NB4 (cell line): Measurements from ENCODE around the gene HNRNPUL1.

Experiments used
- DNase-seq: peaks from one replicate; pipeline ENCODE4 v3.0.0; 2010; ENCODE audit warnings: low read depth
- H3K4me3 ChIP-seq: one replicate; pipeline ENCODE4 v1.5.1; 2011; ENCODE audit warnings: mild to moderate bottlenecking, low read depth, low read length, moderate library complexity
- CTCF ChIP-seq: IDR thresholded peaks from one replicate; pipeline ENCODE4 v1.5.1; 2012; ENCODE audit warnings: low read depth, low read length
- MYC ChIP-seq: IDR thresholded peaks from 2 replicates; pipeline ENCODE4 v1.6.1; 2011; ENCODE audit warnings: low read depth, low read length
- POLR2A ChIP-seq: IDR thresholded peaks from 2 replicates; pipeline ENCODE4 v1.6.1; 2011; ENCODE audit warnings: mild to moderate bottlenecking; ENCODE audit not compliant: insufficient read length; ENCODE audit errors: extremely low read depth
- TF ChIP-seq, protein P1 (sequence below): IDR thresholded peaks from 2 replicates; pipeline ENCODE4 v1.6.1; 2011; ENCODE audit warnings: low read depth, low read length

HNRNPUL1 gene

DNA sequence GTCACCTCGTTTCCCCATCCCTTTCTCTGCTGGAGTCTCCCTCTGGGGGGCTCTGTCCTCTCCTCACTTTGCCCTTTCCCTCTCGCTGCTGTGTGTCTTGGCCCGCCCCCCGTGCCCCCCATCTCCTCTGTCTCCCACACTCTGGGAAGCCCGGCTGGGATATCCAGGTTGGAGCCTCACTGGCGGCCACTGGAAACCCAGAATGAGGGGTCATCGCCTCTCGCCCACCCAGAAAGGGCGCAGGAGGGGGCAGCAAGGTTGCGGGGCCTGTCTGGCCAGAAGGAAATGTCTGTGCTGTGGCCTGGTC, 61.4 kb downstream of the HNRNPUL1 start:
- DNase-seq, result no peak
- no peak overlapping the region for H3K4me3 ChIP-seq
- no peak for TF ChIP-seq POLR2A

GRCh38 chr19:41325947-41326706, 62.0 kb downstream of the HNRNPUL1 start:
- H3K4me3 ChIP-seq, result no peak overlapping the region
- TF ChIP-seq CTCF, result no peak
- TF ChIP-seq, protein P1, sequence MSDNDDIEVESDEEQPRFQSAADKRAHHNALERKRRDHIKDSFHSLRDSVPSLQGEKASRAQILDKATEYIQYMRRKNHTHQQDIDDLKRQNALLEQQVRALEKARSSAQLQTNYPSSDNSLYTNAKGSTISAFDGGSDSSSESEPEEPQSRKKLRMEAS, result no peak
- no peak for TF ChIP-seq POLR2A
- TF ChIP-seq MYC, result no peak
- no peak for DNase-seq

- no peak for TF ChIP-seq MYC
- TF ChIP-seq, protein P1, result peak; percentile 39; the same call in 1 of the 2 replicates
- TF ChIP-seq CTCF, result no peak
- peak overlapping the region; percentile 25 for H3K4me3 ChIP-seq
- DNase-seq, result no peak
Measured at GRCh38 chr19:41327076-41327575, 63.0 kb downstream of the HNRNPUL1 start.

GRCh38 chr19:41327576-41328156, 63.5 kb downstream of the HNRNPUL1 start:
- H3K4me3 ChIP-seq, result peak overlapping the region; percentile 25
- TF ChIP-seq MYC (peak; percentile 69), POLR2A (no peak), CTCF (no peak)
- TF ChIP-seq, protein P1, result peak; percentile 57
- DNase-seq, result peak; percentile 91

DNA sequence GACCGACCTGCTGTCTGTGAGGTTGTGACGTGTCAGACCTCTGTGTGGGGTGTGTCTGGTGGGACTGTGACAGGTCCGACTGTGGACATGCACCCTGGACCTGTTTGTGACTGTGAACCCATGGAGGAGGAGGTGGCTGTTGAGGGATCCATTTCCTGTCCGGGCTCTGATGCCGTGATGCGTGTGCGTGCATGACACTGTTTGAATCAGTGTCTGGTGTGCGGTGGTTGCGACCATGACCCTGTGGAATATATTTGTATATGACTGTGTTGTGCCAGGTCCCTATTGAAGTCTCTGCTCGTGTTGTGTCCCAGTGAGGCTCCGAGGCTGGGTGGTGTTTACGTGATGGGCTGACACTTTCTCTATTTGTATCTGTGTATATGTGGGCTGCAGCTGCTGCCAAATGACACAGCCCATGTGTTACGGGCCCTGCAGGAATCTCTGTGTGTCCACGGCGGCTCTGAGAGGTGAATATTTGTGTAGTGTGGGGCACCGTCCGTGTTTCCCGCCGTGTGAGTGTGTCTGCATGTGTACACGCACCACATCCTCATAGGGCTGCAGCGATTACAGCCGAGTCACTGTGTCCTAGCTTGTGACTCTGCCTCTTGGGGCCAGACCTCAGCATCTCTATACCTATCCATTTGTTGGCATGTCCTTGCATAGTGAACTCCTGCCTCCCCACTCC, 64.1 kb downstream of the HNRNPUL1 start:
- no peak for TF ChIP-seq POLR2A
- TF ChIP-seq CTCF, result no peak
- TF ChIP-seq MYC, result no peak
- TF ChIP-seq, protein P1, result no peak
- peak overlapping the region; percentile 25 for H3K4me3 ChIP-seq

GRCh38 chr19:41328842-41329225, 64.7 kb downstream of the HNRNPUL1 start:
- DNase-seq, result peak; percentile 72
- no peak overlapping the region for H3K4me3 ChIP-seq

More for the DNA sequence above, 64.1 kb downstream of the HNRNPUL1 start:
- DNase-seq, result no peak

More at GRCh38 chr19:41328842-41329225, 64.7 kb downstream of the HNRNPUL1 start:
- TF ChIP-seq MYC (no peak), CTCF (no peak), POLR2A (no peak)
- TF ChIP-seq, protein P1, result no peak
